NOMO-1 treated with dmso at 0.1 percent for 144 hours (cell line): ENCODE data around the gene SELENOI.
A peak's percentile ranks its signal among the peaks of the same experiment; 100 is the strongest.
"Not testable (repeated sequence)": the region's sequence is repeated elsewhere in the genome, so short reads cannot be mapped to it uniquely, and the experiment has no call there.

Experiments used
- DNase-seq: peaks from one replicate; lab custom pipeline; 2025; ENCODE audit not compliant: unreplicated experiment; lab: John Stamatoyannopoulos, UW

The SELENOI gene

DNA sequence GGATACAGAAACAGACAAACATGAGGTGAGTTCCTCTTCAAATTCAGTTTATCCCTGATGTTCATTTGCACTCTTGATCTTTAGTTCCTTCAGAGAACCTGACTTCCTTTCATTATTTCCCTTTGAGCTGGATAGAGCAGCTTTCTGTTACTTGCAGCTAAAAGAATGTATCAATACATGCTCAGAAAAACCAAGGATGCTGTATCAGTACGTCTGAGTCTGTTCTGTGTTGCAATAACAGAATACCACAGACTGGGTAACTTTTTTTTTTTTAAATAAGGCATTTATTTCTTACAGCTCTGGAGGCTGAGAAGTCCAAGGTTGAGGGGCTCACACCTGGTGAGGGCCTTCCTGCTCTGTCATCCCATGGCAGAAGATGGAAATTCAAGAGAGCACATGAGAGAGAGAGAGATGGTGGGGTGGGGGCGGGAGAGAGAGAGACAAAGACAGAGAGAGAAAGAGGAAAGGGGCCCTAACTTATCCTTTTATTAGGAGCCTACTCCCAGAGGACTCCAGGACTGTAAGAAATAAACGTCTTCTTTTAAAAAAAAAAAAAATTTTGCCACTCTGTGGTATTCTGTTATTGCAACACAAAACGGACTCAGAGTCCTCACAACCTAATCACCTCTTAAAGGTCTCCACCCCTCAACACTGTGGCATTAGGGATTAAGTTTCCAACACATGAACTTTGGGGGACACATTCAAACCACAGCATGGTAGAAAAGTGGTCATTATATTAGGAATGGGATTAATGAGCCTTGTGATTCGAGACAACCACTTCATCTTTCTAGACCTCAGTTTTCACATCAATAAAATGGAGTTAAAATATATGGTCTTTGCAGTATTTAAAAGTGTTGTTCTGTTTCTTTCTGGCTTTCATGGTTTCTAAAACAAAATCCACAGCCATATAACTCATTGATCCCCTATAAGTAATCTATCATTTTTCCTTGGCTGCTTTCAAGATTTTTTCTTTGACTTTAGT, 18.4 kb upstream of the SELENOI start:
- DNase-seq, result peak; percentile 72

DNA sequence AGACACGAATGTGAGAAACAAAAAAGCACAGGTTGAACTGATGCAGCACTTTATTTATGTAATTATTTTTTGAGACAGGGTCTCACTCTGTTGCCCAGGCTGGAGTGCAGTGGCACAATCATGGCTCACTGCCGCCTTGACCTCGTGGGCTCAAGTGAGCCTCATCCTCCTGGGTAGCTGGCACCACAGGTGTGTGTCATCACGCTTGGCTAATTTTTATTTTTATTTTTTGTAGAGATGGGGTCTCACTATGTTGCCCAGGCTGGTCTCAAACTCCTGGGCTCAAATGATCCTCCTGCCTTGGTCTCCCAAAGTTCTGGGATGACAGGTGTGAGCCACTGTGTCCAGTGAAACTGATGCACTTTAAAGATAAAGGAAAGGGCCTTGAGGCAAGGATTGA, 16.9 kb upstream of the SELENOI start:
- not testable (repeated sequence) for DNase-seq

DNA sequence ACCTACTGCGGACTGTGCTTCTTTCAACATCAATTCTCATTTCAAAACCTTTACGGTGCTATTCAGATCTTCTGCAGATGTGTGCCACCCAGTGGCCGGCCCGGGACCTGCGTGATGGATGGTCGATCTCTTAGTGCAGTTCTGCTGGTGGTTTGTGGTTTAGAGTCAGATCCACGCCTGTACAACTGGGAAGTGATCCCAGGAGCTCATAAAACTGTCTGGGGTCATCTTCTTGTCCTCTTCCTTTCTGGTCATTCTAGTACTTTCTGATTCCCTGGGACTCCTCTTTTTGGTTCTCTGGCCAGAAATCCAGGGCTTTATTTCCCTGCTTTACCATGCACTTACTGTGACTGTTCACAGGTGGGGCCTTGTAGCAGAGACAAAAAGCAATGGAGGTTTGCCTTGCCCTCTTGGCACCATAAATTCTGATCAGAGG, 15.8 kb upstream of the SELENOI start:
- peak; percentile 82 for DNase-seq

DNA sequence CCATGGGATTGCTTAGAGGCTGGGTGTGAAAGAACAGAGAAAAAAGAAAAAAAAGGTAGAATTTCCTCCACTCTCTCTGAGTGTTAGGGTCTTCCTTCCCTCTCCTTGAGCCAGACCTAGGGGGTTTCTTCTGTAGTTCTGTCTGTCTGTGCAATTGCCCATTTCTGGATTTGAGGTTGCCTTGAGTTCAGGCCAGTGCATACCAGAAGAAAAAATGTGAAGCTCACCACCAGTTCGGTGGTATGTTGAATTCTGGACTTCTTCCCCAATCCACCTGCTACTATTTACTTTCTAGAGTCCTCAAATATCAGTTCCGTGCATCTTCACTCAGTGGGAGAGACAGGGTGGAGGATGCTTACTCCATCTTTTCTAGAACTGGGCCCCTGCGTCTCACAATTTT, 15.3 kb upstream of the SELENOI start:
- DNase-seq, result no peak

DNA sequence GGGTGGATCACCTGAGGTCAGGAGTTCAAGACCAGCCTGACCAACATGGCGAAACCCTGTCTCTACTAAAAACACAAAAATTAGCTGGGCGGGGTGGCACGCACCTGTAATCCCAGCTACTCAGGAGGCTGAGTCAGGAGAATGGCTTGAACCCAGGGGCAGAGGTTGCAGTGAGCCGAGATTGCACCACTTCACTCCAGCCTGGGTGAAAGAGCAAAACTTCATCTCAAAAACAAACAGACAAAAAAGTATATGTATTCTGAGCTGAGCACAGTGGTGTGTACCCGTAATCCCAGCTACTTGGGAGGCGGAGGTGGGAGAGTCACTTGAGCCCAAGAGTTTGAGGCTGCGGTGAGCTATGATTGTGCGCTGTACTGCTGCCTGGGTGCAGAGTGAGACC, 14.6 kb upstream of the SELENOI start:
- DNase-seq, result not testable (repeated sequence)

DNA sequence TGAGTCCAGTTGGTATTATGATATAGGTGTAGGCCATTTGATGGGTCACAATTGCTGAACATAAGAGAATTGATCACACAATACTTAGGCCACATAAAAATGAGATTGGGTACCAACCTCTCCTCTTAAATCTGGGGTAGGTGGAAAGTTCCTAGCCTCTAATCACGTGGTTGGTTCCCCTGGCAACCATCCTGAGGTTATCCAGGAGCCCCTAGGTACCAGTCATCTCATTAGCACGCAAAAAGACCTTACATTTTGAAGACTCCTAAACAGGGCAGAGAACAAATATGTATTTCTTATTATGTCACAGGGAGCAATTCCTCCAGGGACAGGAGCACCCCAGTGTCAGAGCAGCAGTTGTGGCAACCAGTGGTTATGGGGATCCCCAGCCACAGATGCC, 12.7 kb upstream of the SELENOI start:
- no peak for DNase-seq

DNA sequence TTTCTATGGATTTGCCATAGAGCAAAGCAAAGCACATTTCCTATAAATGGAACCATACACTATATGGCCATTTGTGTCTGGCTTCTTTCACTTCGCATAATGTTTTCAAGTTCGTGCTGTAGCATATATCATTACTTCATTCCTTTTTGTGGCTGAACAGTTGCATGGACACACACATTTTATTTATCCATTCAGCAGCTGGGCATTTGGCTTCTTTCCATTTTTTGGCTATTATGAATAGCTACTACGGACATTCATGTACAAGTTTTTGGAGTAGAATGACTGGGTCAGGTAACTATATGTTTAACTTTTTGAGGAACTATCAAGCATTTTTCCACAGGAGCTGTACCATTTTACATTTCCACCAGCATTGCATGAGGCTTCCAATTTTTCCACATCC, 10.7 kb upstream of the SELENOI start:
- DNase-seq, result no peak

DNA sequence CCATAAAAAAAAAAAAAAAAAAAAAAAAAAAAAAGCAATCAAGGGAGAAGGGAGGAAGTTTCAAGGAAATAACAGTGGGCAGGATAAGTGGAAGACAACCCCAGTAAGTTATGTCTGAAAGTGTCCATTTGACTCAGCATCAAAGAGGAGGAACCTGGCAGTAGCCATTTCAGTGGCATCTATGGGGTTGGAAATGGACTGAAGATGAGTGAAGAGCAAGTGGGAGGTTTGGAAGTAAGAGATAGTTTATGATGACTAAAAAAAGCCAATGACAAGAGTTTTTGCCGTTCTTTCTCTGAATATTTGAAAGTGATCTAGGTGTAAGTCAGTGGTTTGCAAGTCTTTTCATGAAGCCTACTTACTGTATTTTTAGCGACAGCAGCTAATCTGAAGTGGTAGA, 9.2 kb upstream of the SELENOI start:
- DNase-seq, result no peak

DNA sequence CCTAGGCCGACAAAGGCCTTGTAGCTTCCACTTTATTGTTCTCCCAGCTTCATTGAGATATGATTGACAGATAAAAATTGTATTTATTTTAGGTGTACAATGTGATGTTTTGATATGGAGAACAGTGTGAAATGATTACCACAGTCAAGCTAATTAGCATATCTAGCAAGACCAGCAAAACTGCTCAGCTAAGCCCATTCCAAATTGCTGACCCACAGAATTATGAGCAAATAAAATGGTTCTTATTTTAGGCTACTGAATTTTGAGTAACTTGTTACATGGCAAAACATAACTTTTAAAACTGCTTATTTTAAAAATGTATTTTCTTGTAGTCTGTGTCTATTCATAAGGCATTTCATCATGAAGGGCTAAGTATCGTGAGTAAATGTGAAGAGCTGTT, 8.6 kb upstream of the SELENOI start:
- DNase-seq, result no peak

DNA sequence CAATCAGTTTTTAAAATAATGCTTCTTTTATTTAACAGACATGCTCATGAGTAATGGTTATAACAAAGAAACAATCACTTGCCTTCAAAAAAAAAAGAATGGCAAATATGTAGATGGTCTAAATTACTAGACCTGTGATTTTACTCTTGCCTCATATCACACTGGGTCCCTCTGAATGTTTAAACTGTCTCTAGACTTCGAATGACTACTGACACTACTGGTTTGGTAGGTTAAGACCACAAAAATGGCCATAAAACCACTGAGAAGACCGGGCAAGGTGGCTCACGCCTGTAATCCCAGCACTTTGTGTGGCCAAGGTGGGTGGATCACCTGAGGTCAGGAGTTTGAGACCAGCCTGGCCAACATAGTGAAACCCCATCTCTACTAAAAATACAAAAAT, 5.1 kb upstream of the SELENOI start:
- DNase-seq, result no peak

DNA sequence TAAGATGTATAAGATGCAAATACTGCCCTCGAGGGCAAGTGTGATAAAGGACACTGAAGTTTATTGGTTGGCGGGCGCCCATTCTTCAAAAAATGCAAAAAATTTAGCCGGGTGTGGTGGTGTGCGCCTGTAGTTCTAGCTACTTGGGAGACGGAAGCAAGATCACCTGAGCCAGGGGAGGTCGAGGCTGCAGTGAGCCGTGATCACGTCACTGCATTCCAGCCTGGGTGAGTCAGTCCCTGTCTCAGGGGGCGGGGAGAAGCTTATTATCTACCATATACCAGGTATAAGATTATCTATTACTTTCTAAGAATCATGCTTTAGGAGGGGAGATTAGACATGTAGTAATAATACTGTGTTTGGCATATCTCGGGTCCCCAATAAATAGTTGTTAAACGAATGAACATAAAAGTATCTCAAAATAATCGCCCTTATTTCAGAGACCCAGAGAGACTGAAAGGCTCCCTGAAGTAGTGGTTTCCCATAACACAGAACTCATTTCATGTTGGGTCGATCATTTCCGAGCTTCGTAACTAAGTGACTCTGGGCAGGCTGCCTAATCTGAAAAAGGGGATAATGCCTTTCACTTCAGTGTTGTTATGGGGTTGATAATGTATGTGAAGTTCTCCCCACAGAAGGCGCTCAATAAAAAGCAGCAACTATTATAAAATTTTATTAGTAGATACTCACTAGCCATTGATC, 1.2 kb upstream of the SELENOI start:
- DNase-seq, result no peak

DNA sequence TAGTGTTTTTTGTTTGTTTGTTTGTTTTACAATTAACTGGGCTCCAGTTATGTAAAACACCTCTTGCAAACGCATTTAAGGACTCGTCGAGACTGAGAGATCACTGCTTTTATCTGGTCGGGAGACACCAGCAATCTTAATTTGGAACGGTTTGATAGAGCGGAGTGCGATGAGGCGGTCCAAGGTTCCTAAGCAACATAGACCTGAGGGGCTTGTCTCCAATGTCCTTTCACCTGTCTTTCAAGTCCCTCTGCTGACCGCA, 729 bp upstream of the SELENOI start:
- no peak for DNase-seq

DNA sequence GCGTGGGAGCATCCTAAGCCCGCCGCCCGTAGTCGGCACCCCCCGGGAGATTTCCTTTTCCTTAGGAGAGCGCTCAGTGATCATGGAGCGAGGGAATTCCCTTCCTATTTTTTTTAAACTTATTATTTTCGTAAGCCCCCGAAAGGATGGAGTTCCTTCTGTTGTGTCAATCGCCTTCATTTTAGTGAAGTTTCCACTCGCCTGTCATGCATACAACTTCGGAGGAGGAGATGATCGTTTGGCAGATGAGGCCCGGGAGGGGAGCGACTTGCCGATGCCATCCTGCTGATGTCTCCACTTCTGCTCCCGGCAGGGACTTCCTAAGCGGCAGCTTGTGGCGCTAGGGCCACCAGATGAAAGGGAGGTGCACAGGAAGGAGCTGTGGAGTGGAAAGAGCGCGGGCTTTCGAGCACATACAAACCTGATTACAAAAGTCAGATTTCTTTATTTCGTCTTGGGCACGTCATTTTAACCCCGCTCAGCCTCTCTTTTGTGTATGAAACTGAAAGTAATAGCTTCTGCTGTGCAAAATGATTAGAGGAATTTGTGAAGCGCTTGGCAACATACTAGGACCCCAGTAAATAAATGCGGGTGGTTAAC, 611 bp downstream of the SELENOI start, which contains the start of gene ADGRF3:
Gene ADGRF3, minus strand, starts transcription at position 336 of the 600 bp plus-strand sequence. CDS start 555 bp downstream, outside the sequence.
- peak; percentile 29 for DNase-seq

DNA sequence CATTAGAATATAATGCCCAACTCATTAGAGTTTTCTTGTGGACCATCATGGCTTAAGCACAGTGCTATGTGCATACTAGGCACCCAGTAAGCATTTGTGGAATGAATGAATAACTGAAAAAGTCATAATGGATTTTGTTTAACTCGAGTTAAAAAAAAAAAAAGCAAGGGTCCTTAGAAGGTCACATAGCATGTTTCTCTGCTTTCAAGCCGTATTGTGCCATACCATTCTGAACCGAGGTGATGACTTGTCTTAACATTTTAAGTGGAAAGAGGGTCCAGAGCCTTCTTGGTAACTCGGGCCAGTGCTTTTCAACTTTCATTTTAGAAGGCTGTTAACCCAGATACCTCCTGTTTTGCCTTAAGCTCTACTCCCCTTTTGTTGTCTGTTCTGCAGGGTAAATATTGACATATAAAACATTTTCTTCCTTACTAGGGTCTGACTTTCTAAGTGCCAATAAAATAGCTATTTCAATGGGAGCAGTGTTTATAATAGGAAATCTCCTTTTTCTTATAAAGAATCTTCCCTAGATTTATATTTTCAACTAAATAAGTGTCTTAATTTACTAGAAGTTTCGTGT, 1.4 kb downstream of the SELENOI start:
- DNase-seq, result no peak

DNA sequence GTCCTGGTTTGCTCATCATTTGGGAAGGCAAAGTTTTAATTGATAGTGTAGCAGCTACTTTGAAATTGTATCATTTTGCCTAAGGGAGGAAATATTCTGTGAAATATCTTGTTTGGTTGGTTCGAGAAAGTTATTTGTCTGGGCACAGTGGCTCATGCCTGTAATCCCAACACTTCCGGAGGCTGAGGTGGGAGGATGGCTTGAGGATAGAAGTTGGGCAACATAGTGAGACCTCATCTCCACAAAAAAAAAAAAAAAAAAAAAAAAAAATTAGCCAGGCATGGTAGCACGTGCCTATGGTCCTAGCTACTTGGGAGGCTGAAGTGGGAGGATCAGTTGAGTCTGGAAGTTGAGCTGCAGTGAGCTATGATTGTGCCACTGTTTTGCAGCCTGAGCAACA, 3.7 kb downstream of the SELENOI start:
- DNase-seq, result no peak

DNA sequence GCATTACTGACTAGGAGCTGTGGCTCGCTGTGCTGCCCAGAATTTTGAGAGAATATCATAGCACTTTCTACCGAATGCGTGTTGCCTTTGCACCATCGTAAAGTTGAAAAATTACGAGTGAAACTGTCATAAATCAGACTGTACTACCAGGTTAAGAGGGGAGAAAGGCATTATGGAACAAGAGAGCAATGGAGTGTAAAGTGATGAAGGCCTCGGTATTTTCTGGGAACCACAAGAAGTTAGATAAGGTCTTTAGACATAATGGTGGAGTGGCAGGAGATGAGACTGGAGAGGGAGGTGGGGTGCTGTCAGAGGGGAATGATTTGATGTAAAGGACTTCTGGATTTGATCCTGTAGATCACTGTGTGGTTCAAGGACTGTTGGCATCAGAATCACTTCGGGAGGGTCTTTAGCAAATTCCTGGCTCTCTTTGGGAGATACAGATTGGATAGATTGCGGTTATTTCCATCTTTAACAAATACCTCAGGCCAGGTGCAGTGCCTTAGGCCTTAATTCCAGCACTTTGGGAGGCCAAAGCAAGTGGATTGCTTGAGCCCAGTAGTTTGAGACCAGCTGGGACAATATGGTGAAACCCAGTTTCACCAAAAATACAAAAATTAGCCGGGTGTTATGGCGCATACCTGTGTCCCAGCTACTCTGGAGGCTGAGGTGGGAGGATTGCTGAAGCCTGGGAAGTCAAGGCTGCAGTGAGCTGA, 5.6 kb downstream of the SELENOI start:
- DNase-seq, result no peak

DNA sequence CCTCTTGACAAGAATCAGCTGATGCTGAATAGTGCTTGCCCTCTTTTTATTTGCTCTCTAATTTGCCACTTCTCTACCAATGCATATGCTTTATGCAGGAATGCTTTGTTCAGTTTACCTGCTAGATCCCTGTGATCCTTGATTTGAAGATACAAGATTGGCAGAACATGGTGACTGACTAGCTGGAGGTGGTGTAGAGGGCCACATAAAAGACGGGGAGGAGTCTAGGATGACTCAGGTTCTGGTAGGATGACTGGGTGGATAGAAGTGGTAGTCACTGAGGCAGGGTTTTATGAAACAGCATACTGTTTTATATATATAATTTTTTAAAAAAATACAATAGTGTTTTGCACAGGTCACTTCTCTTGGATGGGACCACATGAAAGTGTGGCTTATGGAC, 6.9 kb downstream of the SELENOI start:
- DNase-seq, result no peak

DNA sequence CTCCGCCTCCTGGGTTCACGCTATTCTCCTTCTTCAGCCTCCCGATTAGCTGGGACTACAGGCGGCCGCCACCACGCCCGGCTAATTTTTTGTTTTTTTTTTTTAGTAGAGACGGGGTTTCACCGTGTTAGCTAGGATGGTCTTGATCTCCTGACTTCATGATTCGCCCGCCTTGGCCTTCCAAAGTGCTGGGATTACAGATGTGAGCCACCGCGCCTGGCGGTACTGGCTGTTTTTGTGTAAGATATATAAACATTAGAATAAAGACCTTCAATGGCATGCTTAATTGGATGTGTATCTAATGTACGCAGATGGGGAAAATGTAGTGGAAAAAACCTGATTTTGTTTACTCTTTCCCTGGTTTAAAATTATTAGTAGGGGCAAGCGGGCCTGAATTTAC, 8.5 kb downstream of the SELENOI start:
- DNase-seq, result not testable (repeated sequence)

DNA sequence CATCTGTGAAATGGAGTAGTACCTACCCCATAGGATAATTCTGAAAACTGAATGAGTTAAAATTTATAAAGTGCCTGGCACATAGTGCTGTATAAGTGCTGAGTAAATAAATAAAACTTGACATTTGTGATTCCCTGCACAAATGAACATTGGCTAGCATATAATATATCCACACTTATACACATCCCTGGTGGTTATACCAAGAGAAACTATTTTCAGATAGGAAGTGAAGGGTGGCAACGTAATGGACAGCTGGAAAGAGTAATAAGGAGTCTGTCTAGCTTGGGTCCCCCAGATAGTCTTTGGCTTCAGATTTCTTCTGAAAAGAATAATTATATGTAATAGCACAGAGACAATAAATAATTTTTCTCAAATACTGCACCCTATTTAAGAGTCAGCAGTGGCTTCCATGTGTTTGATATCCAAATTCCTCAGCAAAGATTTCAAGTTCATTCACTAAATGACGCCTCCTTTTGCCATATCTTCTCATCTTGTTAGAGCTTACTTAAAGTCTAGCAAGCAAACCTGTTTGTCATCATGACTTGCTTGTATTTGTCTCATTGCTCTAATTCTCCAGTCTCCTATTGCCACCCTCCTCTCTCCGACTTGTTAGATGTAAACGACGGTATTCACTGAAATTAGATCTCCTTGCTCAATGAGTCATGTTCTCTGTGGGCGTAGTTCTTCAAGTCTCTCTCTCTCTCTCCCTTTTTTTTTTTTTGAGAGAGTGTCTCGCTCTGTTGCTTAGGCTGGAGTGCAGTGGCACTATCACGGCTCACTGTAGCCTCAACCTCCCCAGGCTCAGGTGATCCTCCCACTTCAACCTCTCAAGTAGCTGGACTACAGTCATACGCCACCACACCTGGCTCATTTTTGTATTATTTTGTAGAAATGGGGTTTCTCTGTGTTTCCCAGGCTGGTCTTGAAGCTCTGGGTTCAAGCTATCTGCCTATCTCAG, 9.4 kb downstream of the SELENOI start:
- no peak for DNase-seq

DNA sequence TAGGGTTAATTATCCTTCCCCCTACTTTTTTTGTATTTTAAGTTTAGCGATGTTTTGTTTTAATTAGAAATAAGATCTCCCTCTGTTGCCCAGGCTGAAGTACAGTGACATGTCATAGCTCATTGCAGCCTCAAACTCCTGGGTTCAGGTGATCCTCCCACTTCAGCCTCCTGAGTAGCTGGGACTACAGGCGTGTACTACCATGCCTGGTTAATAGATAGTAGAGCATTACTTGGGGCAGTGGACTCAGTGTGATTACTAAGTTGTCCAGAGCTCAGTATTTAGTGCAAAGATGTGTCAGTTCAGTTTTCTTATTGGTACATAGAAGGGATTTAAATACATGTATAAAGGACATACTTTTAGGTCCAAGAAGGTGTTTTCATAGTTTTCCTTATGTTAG, 10.2 kb downstream of the SELENOI start:
- no peak for DNase-seq
